Panc1 (cell line): Measurements from ENCODE around the gene TARBP1. TPM values are rescaled to one million over a fixed set of nuclear protein-coding genes. Genes with fewer than 3 reads are reported as not detected.
A peak's percentile ranks its signal among the peaks of the same experiment; 100 is the strongest.

Experiments used
- ATAC-seq: fragments of 200-7000 bp; cut with Tn5 transposase; 2 replicates; pipeline ENCODE4 v1.9.1; 2020; ENCODE audit warnings: mild to moderate bottlenecking, moderate library complexity
- BruUV-seq: library from RNA; stranded (reverse); fragments of 400-500 nt; replicated peaks from 2 replicates; lab custom pipeline; 2021; lab: Mats Ljungman, UMichigan
- CTCF ChIA-PET: fragments of 300-600 bp; sonication (Branson Sonifier 250); formaldehyde crosslinking; loops from one replicate; lab custom pipeline; 2022; ENCODE audit warnings: antibody characterized with exemption; lab: Charles Lee
- POLR2A ChIA-PET: fragments of 300-600 bp; sonication (Branson Sonifier 250); formaldehyde crosslinking; loops from one replicate; lab custom pipeline; 2022; ENCODE audit warnings: antibody characterized with exemption; lab: Charles Lee
- DNase-seq: peaks from one replicate; pipeline ENCODE4 v3.0.0-alpha.2; 2010; ENCODE audit warnings: low read depth, low spot score
- H3K27ac ChIP-seq: 2 replicates; pipeline ENCODE4 v1.5.1; 2011; ENCODE audit warnings: mild to moderate bottlenecking, low read length, inconsistent platforms
- H3K27me3 ChIP-seq: fragments of 200-500 bp; sonication (Bioruptor generic); 2 replicates; pipeline ENCODE4 v1.6.0; 2014; ENCODE audit warnings: low read length, inconsistent platforms; ENCODE audit not compliant: control insufficient read depth, insufficient read depth
- H3K36me3 ChIP-seq: fragments of 200-500 bp; sonication (Bioruptor generic); 2 replicates; pipeline ENCODE4 v1.5.1; 2014; ENCODE audit warnings: inconsistent platforms, mild to moderate bottlenecking, low read length, moderate library complexity; ENCODE audit not compliant: control insufficient read depth, insufficient read depth
- H3K4me1 ChIP-seq: 2 replicates; pipeline ENCODE4 v1.5.1; 2011; ENCODE audit warnings: inconsistent platforms, mild to moderate bottlenecking, low read length, moderate library complexity; ENCODE audit not compliant: control insufficient read depth, insufficient read depth
- H3K4me3 ChIP-seq, 2 experiments: 2 replicates each; pipeline ENCODE4 v1.5.1; 2011 to 2012; ENCODE audit warnings: low read depth in 2 of 2, low read length in 2 of 2, mild to moderate bottlenecking in 2 of 2, inconsistent platforms in 1 of 2, moderate library complexity in 1 of 2
- H3K9me3 ChIP-seq: fragments of 200-500 bp; sonication (Bioruptor generic); 2 replicates; pipeline ENCODE4 v1.5.1; 2014; ENCODE audit warnings: low read depth, mild to moderate bottlenecking, inconsistent platforms, low read length, moderate library complexity; ENCODE audit not compliant: control insufficient read depth, insufficient read depth
- CTCF ChIP-seq: fragments of 450-650 bp; IDR thresholded peaks from 2 replicates; pipeline ENCODE4 v1.5.1; 2017; ENCODE audit warnings: mild to moderate bottlenecking
- POLR2AphosphoS5 ChIP-seq: IDR thresholded peaks from 2 replicates; pipeline ENCODE4 v1.6.1; 2012; ENCODE audit warnings: mild to moderate bottlenecking, low read depth, low read length, moderate library complexity
- REST ChIP-seq, 2 experiments: IDR thresholded peaks; 2 replicates each; pipeline ENCODE4 v1.6.1; 2011 to 2012; ENCODE audit warnings: low read depth in 2 of 2, control low read depth in 1 of 2, low read length in 1 of 2, mild to moderate bottlenecking in 1 of 2, moderate library complexity in 1 of 2; ENCODE audit not compliant: insufficient read depth in 1 of 2
- SIN3A ChIP-seq: IDR thresholded peaks from 2 replicates; pipeline ENCODE4 v1.6.1; 2012; ENCODE audit warnings: low read depth, mild to moderate bottlenecking, low read length, moderate library complexity, borderline replicate concordance; ENCODE audit not compliant: insufficient read depth
- TCF7L2 ChIP-seq: IDR thresholded peaks from 2 replicates; pipeline ENCODE4 v1.6.1; 2011; ENCODE audit warnings: mild to moderate bottlenecking, low read depth, low read length, inconsistent platforms
- in situ Hi-C: cut with HindIII; loops from 2 replicates; pipeline ENCODE4 v1.10.0; 2016; ENCODE audit warnings: low sequenced_read_pairs, low pct_unique_long_range_greater_than_20kb
- intact Hi-C: fragments of 100-400 bp; cut with micrococcal nuclease; formaldehyde crosslinking; loops from one replicate; pipeline ENCODE4 v1.10.0; 2022; ENCODE audit not compliant: unreplicated experiment
- total RNA-seq: library from RNA; stranded (reverse); gene quantifications from one replicate; pipeline ENCODE4 v1.2.1, GENCODE V29; 2021; ENCODE audit not compliant: unreplicated experiment

The TARBP1 gene
- total RNA-seq, 1 experiment from 2014 or later, result 45.0 TPM

- Histone ChIP-seq H3K27me3 (no peaks in the 10 kb centered on the region), H3K27ac (peak overlapping the region; percentile 14; the same call in 1 of the 2 replicates), H3K4me3 (no peak overlapping the region), H3K9me3 (no peaks in the 10 kb centered on the region), H3K4me1 (peaks cover 22% of the 10 kb centered on the region), H3K36me3 (no peaks in the 10 kb centered on the region)
- TF ChIP-seq CTCF (no peak), TCF7L2 (no peak), SIN3A (no peak), REST (IDR thresholded peaks at IDR 0.05; ENCODE audit: insufficient read depth in 1 of 2, low read depth in 2 of 2, low read length in 1 of 2) (no peak), POLR2AphosphoS5 (no peak)
- ATAC-seq (0 out of 2 replicates have a peak, but pooled peaks have one; percentile 14), DNase-seq (no peak)
- ChIA-PET CTCF (no interaction called here), POLR2A (no interaction called here)
- in situ Hi-C loops (no loop called here), intact Hi-C loops (no loop called here)
- no TSS peak for BruUV-seq
These were observed 42.9 kb upstream of the TARBP1 start for GRCh38 chr1:234521836-234522235.

GRCh38 chr1:234520908-234521817 is 42.2 kb upstream of the TARBP1 start:
- peaks cover 22% of the 10 kb centered on the region for H3K4me1 ChIP-seq
- peak overlapping the region; percentile 49; the same call in 1 of the 2 replicates for H3K27ac ChIP-seq
- no peaks in the 10 kb centered on the region for H3K36me3 ChIP-seq
- intact Hi-C loops (no loop called here), in situ Hi-C loops (no loop called here)
- TF ChIP-seq REST (IDR thresholded peaks at IDR 0.05; ENCODE audit: insufficient read depth in 1 of 2, low read depth in 2 of 2, low read length in 1 of 2) (no peak), SIN3A (no peak), TCF7L2 (no peak), POLR2AphosphoS5 (no peak), CTCF (no peak)
- no peak overlapping the region for H3K4me3 ChIP-seq
- DNase-seq (no peak), ATAC-seq (peak; percentile 48; the same call in 1 of the 2 replicates)
- ChIA-PET POLR2A (no interaction called here), CTCF (no interaction called here)
- H3K9me3 ChIP-seq, result no peaks in the 10 kb centered on the region
- no TSS peak for BruUV-seq
- no peaks in the 10 kb centered on the region for H3K27me3 ChIP-seq
